ENCODE measurements around the gene NOL11.
"Not testable (repeated sequence)": the region's sequence is repeated elsewhere in the genome, so short reads cannot be mapped to it uniquely, and the experiment has no call there.

NOL11 gene

DNA sequence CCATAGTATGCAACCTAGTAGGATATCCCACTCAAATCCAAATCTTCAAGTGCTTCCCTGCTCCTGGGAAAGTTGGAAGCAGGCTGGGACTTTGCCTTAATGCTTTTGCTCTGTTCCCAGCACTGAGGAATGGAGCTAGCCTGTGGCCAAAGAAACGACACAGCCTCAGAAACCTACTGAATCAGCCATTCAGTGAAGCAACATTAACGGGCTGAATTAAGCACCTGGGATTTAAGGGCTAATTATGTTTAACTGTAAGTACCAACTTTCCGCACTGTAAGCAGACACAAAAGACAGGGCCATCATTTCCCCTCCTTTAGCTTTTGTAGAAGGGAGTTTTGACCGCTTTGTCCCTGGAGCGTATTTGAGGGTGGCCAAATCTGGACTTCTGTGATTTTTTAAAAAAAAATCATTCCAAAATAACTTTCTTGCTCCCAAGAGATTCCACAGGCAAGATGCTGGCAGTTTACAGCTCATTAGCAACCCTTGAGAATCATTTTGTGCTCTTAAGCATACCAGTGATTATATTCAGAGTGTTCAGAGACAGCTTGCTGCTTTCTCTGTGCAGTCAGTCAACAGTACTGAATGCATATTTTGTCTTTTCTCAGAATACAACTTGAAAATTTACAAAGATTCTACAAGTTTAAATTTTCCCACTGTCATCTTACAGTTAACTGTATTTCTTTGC lies 17.6 kb upstream of the NOL11 start:
- DNase-seq, result no peak
- Histone ChIP-seq H3K36me3 (no peaks in the 10 kb centered on the region), H3K27me3 (no peaks in the 10 kb centered on the region), H3K9me3 (no peaks in the 10 kb centered on the region), H3K4me1 (no peaks in the 10 kb centered on the region), H3K4me3 (ENCODE audit: low read depth, low read length) (no peak overlapping the region)
- TF ChIP-seq, protein P1, sequence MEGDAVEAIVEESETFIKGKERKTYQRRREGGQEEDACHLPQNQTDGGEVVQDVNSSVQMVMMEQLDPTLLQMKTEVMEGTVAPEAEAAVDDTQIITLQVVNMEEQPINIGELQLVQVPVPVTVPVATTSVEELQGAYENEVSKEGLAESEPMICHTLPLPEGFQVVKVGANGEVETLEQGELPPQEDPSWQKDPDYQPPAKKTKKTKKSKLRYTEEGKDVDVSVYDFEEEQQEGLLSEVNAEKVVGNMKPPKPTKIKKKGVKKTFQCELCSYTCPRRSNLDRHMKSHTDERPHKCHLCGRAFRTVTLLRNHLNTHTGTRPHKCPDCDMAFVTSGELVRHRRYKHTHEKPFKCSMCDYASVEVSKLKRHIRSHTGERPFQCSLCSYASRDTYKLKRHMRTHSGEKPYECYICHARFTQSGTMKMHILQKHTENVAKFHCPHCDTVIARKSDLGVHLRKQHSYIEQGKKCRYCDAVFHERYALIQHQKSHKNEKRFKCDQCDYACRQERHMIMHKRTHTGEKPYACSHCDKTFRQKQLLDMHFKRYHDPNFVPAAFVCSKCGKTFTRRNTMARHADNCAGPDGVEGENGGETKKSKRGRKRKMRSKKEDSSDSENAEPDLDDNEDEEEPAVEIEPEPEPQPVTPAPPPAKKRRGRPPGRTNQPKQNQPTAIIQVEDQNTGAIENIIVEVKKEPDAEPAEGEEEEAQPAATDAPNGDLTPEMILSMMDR (IDR thresholded peaks at IDR 0.05; ENCODE audit: low read depth, low read length), result no peak

DNA sequence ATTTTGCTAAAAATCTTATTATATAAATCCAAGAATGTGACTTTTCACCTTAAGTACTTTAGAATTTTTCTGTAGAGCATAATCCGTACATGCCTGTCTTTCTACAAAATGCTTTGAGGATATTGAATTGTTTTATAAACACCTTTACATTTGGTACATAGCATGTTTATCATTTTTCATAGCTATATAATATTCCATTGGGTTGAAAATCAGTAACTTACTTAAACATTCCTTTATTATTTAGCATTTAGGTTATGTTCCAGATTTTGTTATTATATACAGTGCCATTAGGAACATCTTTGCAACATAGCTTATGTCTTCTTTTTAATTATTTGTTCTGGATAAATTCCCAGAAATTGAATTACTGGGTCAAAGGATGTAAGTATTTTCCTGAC lies 17.0 kb upstream of the NOL11 start:
- TF ChIP-seq, protein P1 (IDR thresholded peaks at IDR 0.05; ENCODE audit: low read depth, low read length), result no peak
- Histone ChIP-seq H3K9me3 (no peaks in the 10 kb centered on the region), H3K4me1 (no peaks in the 10 kb centered on the region), H3K4me3 (ENCODE audit: low read depth, low read length) (no peak overlapping the region), H3K36me3 (no peaks in the 10 kb centered on the region), H3K27me3 (no peaks in the 10 kb centered on the region)
- no peak for DNase-seq

DNA sequence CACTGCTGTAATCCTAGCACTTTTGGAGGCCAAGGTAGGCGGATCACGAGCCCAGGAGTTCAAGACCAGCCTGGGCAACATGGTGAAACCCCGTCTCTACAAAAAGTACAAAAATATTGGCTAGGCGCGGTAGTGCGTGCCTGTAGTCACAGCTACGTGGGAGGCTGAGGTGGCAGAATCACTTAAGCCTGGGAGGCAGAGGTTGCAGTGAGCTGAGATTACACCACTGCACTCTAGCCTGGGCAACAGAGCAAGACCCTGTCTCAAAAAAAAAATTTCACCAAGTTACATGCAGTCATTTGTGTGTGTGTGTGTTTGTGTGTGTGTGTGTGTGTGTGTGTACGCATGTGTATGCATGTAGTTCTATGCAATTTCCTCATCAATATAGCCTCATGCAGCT lies 14.9 kb upstream of the NOL11 start:
- H3K9me3 ChIP-seq; H3K4me1 ChIP-seq; DNase-seq; H3K27me3 ChIP-seq; H3K36me3 ChIP-seq; H3K4me3 ChIP-seq (ENCODE audit: low read depth, low read length): not testable (repeated sequence)

DNA sequence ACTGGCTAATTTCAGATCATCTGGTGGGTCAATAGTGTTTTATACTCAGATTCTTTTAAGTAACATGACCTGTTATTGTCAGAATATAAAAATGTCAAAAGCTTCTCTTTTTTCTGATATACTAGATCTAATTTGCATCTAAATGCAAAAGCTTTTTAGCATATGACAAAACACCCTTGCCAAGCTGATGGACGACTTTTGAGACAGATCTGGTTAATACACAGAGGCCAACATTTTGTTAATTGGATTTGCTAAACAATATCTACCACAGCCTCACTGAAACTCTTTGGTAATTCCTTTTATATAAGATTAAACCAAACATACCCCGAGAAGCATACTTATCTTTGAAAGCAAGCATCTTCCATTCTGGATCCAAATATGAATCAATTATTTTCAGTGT lies 10.3 kb upstream of the NOL11 start:
- no peak for DNase-seq
- TF ChIP-seq, protein P1 (IDR thresholded peaks at IDR 0.05; ENCODE audit: low read depth, low read length), result no peak

DNA sequence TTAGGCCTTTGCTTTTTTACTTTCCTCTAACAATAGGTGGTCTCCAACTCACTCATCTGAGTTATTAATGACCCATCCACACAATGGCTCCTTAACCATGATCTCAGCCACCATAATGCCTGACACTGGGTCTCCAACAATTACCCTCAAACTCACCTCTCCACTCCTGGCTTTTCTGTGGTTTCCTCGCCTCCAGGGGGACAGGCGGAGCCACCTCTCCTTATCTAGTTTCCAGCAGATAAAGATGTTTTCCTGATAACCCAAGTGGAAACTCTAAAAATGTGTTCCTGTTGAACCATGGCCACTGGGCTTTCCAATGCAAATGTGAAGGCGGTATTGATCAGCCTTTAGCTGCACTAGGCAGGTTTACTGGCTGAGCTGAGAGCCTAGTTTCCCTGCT lies 9.4 kb upstream of the NOL11 start:
- Histone ChIP-seq H3K9me3 (no peaks in the 10 kb centered on the region), H3K4me1 (no peaks in the 10 kb centered on the region), H3K4me3 (ENCODE audit: low read depth, low read length) (no peak overlapping the region), H3K36me3 (no peaks in the 10 kb centered on the region), H3K27me3 (no peaks in the 10 kb centered on the region)
- TF ChIP-seq, protein P1 (IDR thresholded peaks at IDR 0.05; ENCODE audit: low read depth, low read length), result no peak
- DNase-seq, result no peak

More for the DNA sequence above, 10.3 kb upstream of the NOL11 start:
- no peaks in the 10 kb centered on the region for H3K9me3 ChIP-seq
- no peaks in the 10 kb centered on the region for H3K36me3 ChIP-seq
- no peaks in the 10 kb centered on the region for H3K4me1 ChIP-seq
- H3K4me3 ChIP-seq (ENCODE audit: low read depth, low read length), result no peak overlapping the region
- no peaks in the 10 kb centered on the region for H3K27me3 ChIP-seq

DNA sequence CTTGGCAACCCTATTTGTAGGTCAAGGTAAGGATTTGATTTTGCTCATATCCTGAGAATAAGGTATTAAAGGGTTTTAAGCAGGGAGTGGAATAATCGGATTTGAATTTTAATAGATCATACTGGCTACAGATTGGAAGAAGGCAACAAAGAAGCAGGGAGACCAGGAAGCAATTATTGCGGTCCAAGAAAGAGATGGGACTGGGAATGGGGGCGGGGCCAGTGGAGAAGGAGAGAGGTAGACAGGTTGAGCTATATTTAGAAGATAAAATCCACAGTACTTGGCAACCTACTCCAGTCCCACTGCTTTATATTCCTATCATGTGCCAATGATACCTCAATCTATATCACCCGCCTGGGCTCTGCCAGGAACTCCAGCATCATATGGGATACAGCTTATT lies 5.8 kb upstream of the NOL11 start:
- peaks cover 2% of the 10 kb centered on the region; the same call in 1 of the 2 replicates for H3K4me1 ChIP-seq
- TF ChIP-seq, protein P1 (IDR thresholded peaks at IDR 0.05; ENCODE audit: low read depth, low read length), result no peak
- H3K4me3 ChIP-seq (ENCODE audit: low read depth, low read length), result no peak overlapping the region

More for the DNA sequence above, 5.8 kb upstream of the NOL11 start:
- no peak for DNase-seq
- H3K36me3 ChIP-seq, result no peaks in the 10 kb centered on the region
- no peaks in the 10 kb centered on the region for H3K27me3 ChIP-seq
- H3K9me3 ChIP-seq, result no peaks in the 10 kb centered on the region

Measured in BE2C (cell line).